Parathyroid adenoma (tissue), 2 donors: ENCODE measurements around the gene CCL22.

Experiments
- H2AFZ ChIP-seq: fragments of 300-600 bp; sonication (generic); one replicate; pipeline ENCODE4 v1.7.0; 2017; ENCODE audit warnings: antibody characterized with exemption, mild to moderate bottlenecking
- H3K27ac ChIP-seq: fragments of 300-600 bp; sonication (generic); one replicate; pipeline ENCODE4 v1.7.0; 2017
- H3K27me3 ChIP-seq: fragments of 300-600 bp; sonication (generic); one replicate; pipeline ENCODE4 v1.7.0; 2017; ENCODE audit warnings: low read length; ENCODE audit not compliant: control insufficient read depth, insufficient read depth
- H3K36me3 ChIP-seq: fragments of 300-600 bp; sonication (generic); one replicate; pipeline ENCODE4 v1.7.0; 2017; ENCODE audit warnings: low read length; ENCODE audit not compliant: control insufficient read depth, insufficient read depth
- H3K4me1 ChIP-seq: fragments of 300-600 bp; sonication (generic); one replicate; pipeline ENCODE4 v1.7.0; 2017; ENCODE audit warnings: control low read depth
- H3K4me2 ChIP-seq: fragments of 300-600 bp; sonication (generic); one replicate; pipeline ENCODE4 v1.7.0; 2017; ENCODE audit warnings: low read length
- H3K4me3 ChIP-seq: fragments of 300-600 bp; sonication (generic); one replicate; pipeline ENCODE4 v1.7.0; 2017; ENCODE audit warnings: low read depth, low read length
- H3K79me2 ChIP-seq: fragments of 300-600 bp; sonication (generic); one replicate; pipeline ENCODE4 v1.7.0; 2017; ENCODE audit warnings: control low read depth
- H3K9ac ChIP-seq: fragments of 300-600 bp; sonication (generic); one replicate; pipeline ENCODE4 v1.7.0; 2017; ENCODE audit warnings: mild to moderate bottlenecking
- H3K9me3 ChIP-seq: fragments of 300-600 bp; sonication (generic); one replicate; pipeline ENCODE4 v1.7.0; 2017; ENCODE audit warnings: low read length; ENCODE audit not compliant: control insufficient read depth
- TF ChIP-seq, protein P1 (sequence below): fragments of 300-600 bp; sonication (generic); IDR thresholded peaks from one replicate; pipeline ENCODE4 v1.7.0; 2017; ENCODE audit warnings: antibody characterized with exemption, mild to moderate bottlenecking
- donor health status: primary hyperparathyroidism.

Gene CCL22

DNA sequence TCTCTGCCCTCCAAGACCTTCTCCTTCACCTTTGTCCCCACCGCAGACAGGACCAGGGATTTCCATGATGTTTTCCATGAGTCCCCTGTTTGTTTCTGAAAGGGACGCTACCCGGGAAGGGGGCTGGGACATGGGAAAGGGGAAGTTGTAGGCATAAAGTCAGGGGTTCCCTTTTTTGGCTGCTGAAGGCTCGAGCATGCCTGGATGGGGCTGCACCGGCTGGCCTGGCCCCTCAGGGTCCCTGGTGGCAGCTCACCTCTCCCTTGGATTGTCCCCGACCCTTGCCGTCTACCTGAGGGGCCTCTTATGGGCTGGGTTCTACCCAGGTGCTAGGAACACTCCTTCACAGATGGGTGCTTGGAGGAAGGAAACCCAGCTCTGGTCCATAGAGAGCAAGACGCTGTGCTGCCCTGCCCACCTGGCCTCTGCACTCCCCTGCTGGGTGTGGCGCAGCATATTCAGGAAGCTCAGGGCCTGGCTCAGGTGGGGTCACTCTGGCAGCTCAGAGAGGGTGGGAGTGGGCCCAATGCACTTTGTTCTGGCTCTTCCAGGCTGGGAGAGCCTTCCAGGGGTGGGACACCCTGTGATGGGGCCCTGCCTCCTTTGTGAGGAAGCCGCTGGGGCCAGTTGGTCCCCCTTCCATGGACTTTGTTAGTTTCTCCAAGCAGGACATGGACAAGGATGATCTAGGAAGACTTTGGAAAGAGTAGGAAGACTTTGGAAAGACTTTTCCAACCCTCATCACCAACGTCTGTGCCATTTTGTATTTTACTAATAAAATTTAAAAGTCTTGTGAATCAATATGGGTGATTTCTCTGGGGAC, 25.9 kb downstream of the CCL22 start:
- H3K36me3 ChIP-seq, result no peaks in the 10 kb centered on the region
- H3K4me3 ChIP-seq, result no peak overlapping the region
- H3K79me2 ChIP-seq, result no peaks in the 10 kb centered on the region
- H3K27ac ChIP-seq, result no peak overlapping the region
- no peak overlapping the region for H3K9ac ChIP-seq
- no peaks in the 10 kb centered on the region for H3K27me3 ChIP-seq
- no peaks in the 10 kb centered on the region for H3K4me1 ChIP-seq
- no peaks in the 10 kb centered on the region for H3K9me3 ChIP-seq
- TF ChIP-seq, protein P1, sequence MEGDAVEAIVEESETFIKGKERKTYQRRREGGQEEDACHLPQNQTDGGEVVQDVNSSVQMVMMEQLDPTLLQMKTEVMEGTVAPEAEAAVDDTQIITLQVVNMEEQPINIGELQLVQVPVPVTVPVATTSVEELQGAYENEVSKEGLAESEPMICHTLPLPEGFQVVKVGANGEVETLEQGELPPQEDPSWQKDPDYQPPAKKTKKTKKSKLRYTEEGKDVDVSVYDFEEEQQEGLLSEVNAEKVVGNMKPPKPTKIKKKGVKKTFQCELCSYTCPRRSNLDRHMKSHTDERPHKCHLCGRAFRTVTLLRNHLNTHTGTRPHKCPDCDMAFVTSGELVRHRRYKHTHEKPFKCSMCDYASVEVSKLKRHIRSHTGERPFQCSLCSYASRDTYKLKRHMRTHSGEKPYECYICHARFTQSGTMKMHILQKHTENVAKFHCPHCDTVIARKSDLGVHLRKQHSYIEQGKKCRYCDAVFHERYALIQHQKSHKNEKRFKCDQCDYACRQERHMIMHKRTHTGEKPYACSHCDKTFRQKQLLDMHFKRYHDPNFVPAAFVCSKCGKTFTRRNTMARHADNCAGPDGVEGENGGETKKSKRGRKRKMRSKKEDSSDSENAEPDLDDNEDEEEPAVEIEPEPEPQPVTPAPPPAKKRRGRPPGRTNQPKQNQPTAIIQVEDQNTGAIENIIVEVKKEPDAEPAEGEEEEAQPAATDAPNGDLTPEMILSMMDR, result no peak
- H2AFZ ChIP-seq, result no peak overlapping the region
- no peak overlapping the region for H3K4me2 ChIP-seq

DNA sequence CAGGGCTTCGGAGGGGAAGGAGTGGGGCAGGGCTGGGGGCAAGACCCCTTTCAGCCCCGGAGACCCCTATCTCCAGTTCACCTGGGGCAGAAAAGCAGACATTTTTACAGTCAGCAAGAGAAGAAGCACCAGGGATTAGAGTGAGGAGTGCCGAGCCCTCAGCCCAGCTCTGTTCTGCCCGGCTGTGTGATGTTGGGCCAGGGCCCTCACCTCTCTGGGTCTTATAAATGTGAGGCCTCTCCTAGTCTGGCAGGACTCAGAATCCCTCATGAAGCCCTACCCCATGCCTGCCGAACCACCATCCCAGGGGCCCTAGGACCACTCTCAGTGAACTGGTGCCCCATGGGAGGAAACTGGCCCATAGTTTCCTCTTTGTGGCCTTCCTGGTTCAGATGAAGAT, 26.5 kb downstream of the CCL22 start:
- Histone ChIP-seq H3K27me3 (no peaks in the 10 kb centered on the region), H3K9me3 (no peaks in the 10 kb centered on the region), H3K9ac (no peak overlapping the region), H3K79me2 (no peaks in the 10 kb centered on the region), H2AFZ (no peak overlapping the region), H3K27ac (no peak overlapping the region), H3K4me2 (no peak overlapping the region), H3K4me3 (no peak overlapping the region), H3K36me3 (no peaks in the 10 kb centered on the region), H3K4me1 (no peaks in the 10 kb centered on the region)
- TF ChIP-seq, protein P1, result no peak

DNA sequence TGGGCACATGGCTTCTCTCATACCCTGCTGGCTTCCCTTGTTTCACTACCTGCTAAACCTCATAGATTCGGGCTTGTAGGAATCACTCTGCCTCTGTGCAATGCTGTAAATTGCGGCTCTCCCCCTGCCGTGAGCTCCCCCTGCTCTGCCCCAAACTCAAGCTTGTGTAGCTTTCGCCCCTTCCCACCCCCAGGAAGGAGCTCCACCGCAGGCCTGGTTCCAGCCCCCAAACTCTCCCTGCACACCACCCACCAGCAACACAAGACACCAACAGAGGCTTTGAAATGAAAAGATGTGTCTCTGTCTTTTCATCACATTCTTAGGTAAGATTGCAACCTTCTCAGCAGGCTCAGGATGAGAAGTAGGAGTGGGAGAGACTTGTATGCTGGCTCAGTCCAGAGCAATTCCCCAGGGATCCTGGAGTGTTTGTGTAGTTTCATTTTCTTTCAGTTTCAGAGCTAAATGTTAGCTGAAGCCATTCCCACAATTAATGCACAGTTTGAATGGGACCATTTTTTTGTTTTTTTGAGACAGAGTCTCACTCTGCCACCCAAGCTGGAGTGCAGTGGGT, 27.9 kb downstream of the CCL22 start:
- Histone ChIP-seq H3K9me3 (no peaks in the 10 kb centered on the region), H3K79me2 (no peaks in the 10 kb centered on the region), H3K4me2 (no peak overlapping the region), H3K27ac (no peak overlapping the region), H3K36me3 (no peaks in the 10 kb centered on the region), H3K4me1 (no peaks in the 10 kb centered on the region), H2AFZ (no peak overlapping the region), H3K4me3 (no peak overlapping the region), H3K9ac (no peak overlapping the region), H3K27me3 (no peaks in the 10 kb centered on the region)
- TF ChIP-seq, protein P1, result no peak

DNA sequence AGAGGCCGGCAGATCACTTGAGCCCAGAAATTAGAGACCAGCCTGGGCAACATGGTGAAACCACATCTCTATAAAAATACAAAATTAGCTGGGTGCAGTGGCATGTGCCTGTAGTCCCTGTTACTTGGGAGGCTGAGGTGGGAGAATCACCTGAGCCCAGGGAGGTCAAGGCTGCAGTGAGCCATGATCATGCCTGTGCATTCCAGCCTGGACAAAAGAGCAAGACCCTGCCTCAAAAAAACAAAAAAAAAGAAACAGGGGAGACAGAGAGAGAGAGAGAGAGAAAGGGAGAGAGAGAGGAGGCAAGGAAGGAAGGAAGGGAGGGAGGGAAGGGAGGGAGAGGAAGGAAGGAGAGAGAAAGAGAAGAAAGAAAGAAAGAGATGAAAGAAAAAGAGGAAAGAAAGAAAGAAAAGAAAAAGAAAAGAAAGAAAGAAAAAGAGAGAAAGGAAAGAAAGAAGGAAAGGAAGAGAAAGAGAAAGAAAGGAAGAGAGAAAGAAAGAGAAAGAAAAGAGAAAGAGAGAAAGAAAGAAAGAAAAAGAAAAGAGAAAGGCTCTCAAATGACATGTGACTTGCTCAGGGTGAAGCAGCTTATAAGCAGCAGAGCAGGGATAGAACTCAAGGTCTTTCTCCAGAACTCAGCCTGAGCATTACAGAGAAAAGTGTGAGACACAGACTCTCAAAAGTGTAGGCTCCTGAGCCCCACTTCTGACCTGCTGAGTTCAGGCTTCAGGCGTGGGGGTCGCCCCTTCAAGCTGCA, 29.2 kb downstream of the CCL22 start:
- Histone ChIP-seq H3K4me1 (peaks cover 3% of the 10 kb centered on the region), H2AFZ (no peak overlapping the region), H3K4me3 (no peak overlapping the region), H3K27me3 (no peaks in the 10 kb centered on the region), H3K27ac (no peak overlapping the region), H3K79me2 (no peaks in the 10 kb centered on the region), H3K9ac (no peak overlapping the region), H3K9me3 (no peaks in the 10 kb centered on the region), H3K4me2 (no peak overlapping the region), H3K36me3 (no peaks in the 10 kb centered on the region)
- TF ChIP-seq, protein P1, result no peak
